Measurements from ENCODE around the gene RPL41. TPM values are rescaled to one million over a fixed set of nuclear protein-coding genes. Genes with fewer than 3 reads are reported as not detected.

RPL41 gene
- total RNA-seq, 4 donors from 2014 or later: 966 to 4,641 (median 3,066) TPM

DNA sequence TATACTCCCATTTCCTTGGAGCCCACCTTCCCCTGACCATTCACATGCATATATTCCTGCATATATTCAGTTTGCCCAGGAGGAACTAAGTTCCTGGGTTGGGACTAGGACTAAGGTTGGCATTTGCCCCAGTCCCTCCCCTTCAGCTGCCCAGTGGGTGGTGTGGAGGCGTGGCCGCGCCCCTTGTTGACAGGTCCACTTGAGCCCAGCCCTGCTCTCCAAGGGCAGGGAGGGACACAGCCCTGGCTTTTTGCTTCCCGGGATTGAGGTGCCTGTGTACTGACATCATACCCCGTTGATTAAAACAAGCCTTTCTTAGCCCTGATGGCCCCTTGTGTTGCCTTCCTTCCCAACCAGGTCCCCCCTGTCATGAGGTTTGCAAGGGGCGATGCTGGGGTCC is 29.2 kb upstream of the RPL41 start:
- DNase-seq: no peak
- Histone ChIP-seq H3K9me3 (no peaks in the 10 kb centered on the region), H3K4me1 (peaks cover 0 to 49% (median 0%) of the 10 kb centered on the region in 3 donors), H3K27ac (peak overlapping the region in 3 of 4 donors; percentile 21 to 72 (median 71)), H3K36me3 (peaks cover 0 to 90% (median 0%) of the 10 kb centered on the region in 3 donors), H3K4me3 (no peak overlapping the region), H3K27me3 (no peaks in the 10 kb centered on the region)
- 66 to 78% methylated on average over 2 to 3 of the region's 6 CpGs for WGBS, 2 donors
- intact Hi-C loops (cut with DNase I): no loop called here
- TF ChIP-seq POLR2A (IDR thresholded peaks at IDR 0.05): no peak
- TF ChIP-seq, protein P1, sequence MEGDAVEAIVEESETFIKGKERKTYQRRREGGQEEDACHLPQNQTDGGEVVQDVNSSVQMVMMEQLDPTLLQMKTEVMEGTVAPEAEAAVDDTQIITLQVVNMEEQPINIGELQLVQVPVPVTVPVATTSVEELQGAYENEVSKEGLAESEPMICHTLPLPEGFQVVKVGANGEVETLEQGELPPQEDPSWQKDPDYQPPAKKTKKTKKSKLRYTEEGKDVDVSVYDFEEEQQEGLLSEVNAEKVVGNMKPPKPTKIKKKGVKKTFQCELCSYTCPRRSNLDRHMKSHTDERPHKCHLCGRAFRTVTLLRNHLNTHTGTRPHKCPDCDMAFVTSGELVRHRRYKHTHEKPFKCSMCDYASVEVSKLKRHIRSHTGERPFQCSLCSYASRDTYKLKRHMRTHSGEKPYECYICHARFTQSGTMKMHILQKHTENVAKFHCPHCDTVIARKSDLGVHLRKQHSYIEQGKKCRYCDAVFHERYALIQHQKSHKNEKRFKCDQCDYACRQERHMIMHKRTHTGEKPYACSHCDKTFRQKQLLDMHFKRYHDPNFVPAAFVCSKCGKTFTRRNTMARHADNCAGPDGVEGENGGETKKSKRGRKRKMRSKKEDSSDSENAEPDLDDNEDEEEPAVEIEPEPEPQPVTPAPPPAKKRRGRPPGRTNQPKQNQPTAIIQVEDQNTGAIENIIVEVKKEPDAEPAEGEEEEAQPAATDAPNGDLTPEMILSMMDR (IDR thresholded peaks at IDR 0.05): no peak

DNA sequence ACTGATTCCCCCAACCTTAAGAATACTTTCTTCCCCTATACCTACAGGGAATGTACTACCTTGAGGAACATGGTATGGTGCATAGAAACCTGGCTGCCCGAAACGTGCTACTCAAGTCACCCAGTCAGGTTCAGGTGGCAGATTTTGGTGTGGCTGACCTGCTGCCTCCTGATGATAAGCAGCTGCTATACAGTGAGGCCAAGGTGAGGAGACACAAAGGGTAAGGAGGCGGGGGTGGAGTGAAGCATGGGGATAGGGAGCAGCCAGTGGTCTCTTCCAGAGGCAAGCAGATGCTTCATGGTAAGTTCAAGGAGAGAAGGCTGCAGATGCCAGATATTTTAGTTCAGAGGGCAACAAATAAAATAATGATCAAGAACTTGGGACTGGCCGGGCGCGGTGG is 18.7 kb upstream of the RPL41 start:
- H3K27ac ChIP-seq: no peak overlapping the region
- H3K4me1 ChIP-seq: peaks cover 0 to 25% (median 0%) of the 10 kb centered on the region in 3 donors
- DNase-seq: no peak
- TF ChIP-seq POLR2A (IDR thresholded peaks at IDR 0.05): no peak
- TF ChIP-seq, protein P1 (IDR thresholded peaks at IDR 0.05): no peak
- H3K4me3 ChIP-seq: no peak overlapping the region
- H3K27me3 ChIP-seq: no peaks in the 10 kb centered on the region
- intact Hi-C loops (cut with DNase I): no loop called here
- peaks cover 0 to 99% (median 0%) of the 10 kb centered on the region in 3 donors for H3K36me3 ChIP-seq
- no peaks in the 10 kb centered on the region for H3K9me3 ChIP-seq
- WGBS, 2 donors: 91 to 95% methylated on average over 5 to 6 of the region's 6 CpGs

- H3K4me3 ChIP-seq: no peak overlapping the region
- DNase-seq: no peak
- intact Hi-C loops (cut with DNase I): no loop called here
- no peaks in the 10 kb centered on the region for H3K27me3 ChIP-seq
- 79 to 85% methylated on average over 3 of the region's 3 CpGs for WGBS, 2 donors
- H3K27ac ChIP-seq: no peak overlapping the region
- no peaks in the 10 kb centered on the region for H3K9me3 ChIP-seq
- peaks cover 0 to 33% (median 6%) of the 10 kb centered on the region in 3 donors for H3K4me1 ChIP-seq
- peaks cover 0 to 90% (median 0%) of the 10 kb centered on the region in 3 donors for H3K36me3 ChIP-seq
- TF ChIP-seq POLR2A (IDR thresholded peaks at IDR 0.05): no peak
- TF ChIP-seq, protein P1 (IDR thresholded peaks at IDR 0.05): no peak
Observed at GRCh38 chr12:56098592-56098991, 17.8 kb upstream of the RPL41 start.

GRCh38 chr12:56099787-56100186 is 16.6 kb upstream of the RPL41 start:
- intact Hi-C loops (cut with DNase I): loop anchor here (10.0 kb wide), 1 partner anchor 55 kb away; the partner anchor contains the start of gene RPS26

DNA sequence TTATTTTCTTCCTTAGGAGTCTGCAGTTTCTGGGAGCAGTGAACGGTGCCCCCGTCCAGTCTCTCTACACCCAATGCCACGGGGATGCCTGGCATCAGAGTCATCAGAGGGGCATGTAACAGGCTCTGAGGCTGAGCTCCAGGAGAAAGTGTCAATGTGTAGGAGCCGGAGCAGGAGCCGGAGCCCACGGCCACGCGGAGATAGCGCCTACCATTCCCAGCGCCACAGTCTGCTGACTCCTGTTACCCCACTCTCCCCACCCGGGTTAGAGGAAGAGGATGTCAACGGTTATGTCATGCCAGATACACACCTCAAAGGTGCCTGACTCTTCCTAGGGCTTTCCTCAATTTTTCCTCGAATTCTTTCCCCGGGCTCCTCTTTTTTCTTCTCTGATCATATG is 15.4 kb upstream of the RPL41 start:
- Histone ChIP-seq H3K9me3 (no peaks in the 10 kb centered on the region), H3K27me3 (no peaks in the 10 kb centered on the region), H3K27ac (no peak overlapping the region), H3K36me3 (peaks cover 0 to 66% (median 0%) of the 10 kb centered on the region in 3 donors), H3K4me1 (peaks cover 10 to 48% (median 17%) of the 10 kb centered on the region in 3 donors), H3K4me3 (no peak overlapping the region)
- no peak for DNase-seq
- WGBS, 2 donors: 84% methylated on average over 11 to 14 of the region's 14 CpGs
- TF ChIP-seq, protein P1 (IDR thresholded peaks at IDR 0.05): no peak
- no peak for TF ChIP-seq POLR2A (IDR thresholded peaks at IDR 0.05)
- intact Hi-C loops (cut with DNase I): loop anchor here (10.0 kb wide), 1 partner anchor 56 kb away; the partner anchor contains the start of gene RPS26

More at GRCh38 chr12:56099787-56100186, 16.6 kb upstream of the RPL41 start:
- H3K36me3 ChIP-seq: peaks cover 0 to 78% (median 0%) of the 10 kb centered on the region in 3 donors
- WGBS, 2 donors: 67 to 89% methylated on average over 3 to 4 of the region's 4 CpGs
- H3K9me3 ChIP-seq: no peaks in the 10 kb centered on the region
- H3K4me3 ChIP-seq: no peak overlapping the region
- peak overlapping the region in 3 of 4 donors; percentile 28 to 43 (median 36) for H3K27ac ChIP-seq
- no peak for DNase-seq
- no peaks in the 10 kb centered on the region for H3K27me3 ChIP-seq
- H3K4me1 ChIP-seq: peaks cover 0 to 37% (median 7%) of the 10 kb centered on the region in 3 donors
- no peak for TF ChIP-seq POLR2A (IDR thresholded peaks at IDR 0.05)
- TF ChIP-seq, protein P1 (IDR thresholded peaks at IDR 0.05): no peak

All from esophagus squamous epithelium (tissue), 5 donors.